Retina (tissue), 1 donor: ENCODE data around the gene ANTXR1.

ENCODE experiments used
- DNase-seq: peaks from one replicate; pipeline ENCODE4 v3.0.0-alpha.2; 2016

The ANTXR1 gene

DNA sequence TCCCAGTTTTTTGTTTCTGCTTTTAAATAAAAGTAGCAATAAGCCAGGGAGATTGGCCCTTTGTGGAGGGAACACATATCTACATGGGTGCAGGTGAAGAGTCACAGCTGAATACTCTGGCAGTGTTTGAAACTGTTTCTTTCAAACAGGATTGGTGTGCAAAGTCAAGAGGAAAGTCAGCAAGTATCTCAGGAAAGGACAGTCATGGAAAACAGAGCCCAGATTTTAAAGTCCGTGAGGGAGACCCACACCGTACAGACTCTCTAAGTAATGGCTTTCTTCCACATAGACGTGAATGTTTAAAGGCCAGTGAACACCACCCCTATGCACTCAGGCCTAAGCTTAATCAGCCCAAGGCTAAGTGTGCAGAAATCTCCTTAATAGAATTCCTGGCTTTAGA lies 278.7 kb downstream of the ANTXR1 start:
- DNase-seq, result no peak

DNA sequence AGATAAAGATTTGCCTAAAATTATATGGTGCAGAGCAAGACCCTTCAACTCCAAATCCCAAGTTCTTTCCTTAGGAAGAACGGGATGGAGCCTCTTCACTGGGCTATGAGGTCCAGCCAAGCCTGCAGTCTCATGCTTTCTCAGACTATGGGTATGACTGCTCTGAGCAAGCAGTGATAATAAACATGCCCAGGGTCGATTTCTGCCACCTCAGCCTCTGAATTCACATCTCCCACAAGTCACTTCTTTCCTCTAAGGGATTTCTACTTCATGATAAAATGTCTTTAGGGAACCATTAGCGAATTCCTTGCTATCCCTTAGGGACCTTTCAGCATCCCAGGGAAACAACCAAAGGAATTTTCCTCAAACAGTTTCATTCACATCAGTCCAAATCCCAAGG lies 279.3 kb downstream of the ANTXR1 start:
- DNase-seq, result no peak

DNA sequence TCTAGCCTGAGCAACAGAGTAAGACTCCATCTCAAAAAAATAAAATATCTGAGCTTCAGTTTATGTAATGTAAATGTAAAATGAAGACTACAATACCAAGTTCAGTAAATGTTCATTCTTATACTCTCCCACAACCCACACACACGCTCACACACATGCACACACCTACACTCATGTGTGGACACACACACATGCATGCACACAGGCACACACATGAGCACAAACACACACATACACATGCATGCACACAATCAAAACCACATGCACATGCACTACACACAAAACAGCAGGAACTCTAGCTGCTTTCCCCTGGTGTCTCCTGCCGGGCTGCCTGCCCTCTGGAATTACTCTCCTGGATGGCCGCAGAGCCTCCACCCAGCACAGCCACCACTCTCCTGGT lies 283.4 kb downstream of the ANTXR1 start:
- DNase-seq, result no peak

DNA sequence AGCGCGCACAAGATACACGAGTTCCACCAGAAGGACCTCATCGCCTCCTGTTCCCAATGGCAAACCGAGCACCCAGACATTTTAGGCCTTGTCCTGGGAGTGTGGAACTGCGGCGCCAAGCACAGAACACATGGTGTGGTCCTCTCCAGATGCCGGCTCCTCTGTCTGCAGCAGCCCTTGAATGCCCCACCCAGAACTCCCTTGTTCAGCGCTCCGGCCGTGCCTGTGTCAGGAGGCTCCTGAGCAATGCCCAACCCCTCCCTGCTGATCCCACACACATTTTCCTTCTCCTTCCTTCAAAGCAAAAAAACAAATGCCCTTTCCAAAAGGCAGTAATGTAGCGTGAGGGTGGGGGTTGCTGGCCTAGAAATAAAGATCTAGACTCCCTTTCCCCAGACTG lies 284.2 kb downstream of the ANTXR1 start:
- no peak for DNase-seq

DNA sequence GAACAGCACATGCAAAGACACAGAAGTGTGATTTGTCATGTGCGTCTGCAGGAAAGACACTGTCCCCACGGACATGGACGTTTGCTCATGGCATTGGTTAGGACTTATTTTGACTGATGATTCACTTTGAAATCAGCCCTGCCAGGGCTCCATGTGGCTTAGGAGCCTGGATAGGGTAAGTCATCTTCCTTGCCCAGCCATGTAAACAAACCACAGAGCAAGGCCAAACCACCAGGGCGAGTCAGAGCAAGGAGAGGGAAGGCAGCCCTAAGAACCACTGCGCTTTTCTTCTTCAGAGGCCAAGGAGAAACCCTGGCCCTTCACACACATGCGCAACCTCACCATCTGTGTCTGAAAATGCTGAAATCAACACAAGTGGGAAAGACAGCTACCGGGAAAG lies 285.3 kb downstream of the ANTXR1 start:
- no peak for DNase-seq

DNA sequence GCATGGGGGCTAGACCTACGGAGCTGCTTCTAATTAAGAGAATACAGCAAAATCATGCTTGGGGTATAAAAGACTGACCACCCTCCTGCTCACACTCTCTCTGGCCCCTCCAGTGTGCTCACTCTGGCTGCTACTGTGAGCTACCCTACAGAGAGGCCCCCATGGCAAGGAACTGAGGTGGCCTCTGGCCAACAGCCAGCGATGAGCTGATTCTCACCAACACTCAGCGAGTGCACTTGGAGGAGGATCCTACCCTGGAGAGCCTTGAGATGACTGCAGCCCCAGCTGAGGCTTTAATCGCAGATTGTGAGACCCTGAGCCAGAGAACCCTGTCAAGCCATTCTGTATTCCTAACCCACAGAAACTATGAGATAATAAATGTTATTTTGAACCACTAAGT lies 285.9 kb downstream of the ANTXR1 start:
- DNase-seq, result no peak
